GM18909 (cell line): Measurements from ENCODE around the gene PSG2.
"Not testable (repeated sequence)": the region's sequence is repeated elsewhere in the genome, so short reads cannot be mapped to it uniquely, and the experiment has no call there.

Experiments used
- ATAC-seq: cut with Tn5 transposase; IDR thresholded peaks from one replicate; pipeline ENCODE4 v1.9.1; 2021; ENCODE audit warnings: mild to moderate bottlenecking; ENCODE audit not compliant: unreplicated experiment, poor library complexity

The PSG2 gene

GRCh38 chr19:43083721-43084120, 1.2 kb upstream of the PSG2 start:
- ATAC-seq: not testable (repeated sequence)

GRCh38 chr19:43078311-43078710, 4.2 kb downstream of the PSG2 start:
- no peak for ATAC-seq

- not testable (repeated sequence) for ATAC-seq
These were observed 4.6 kb downstream of the PSG2 start for GRCh38 chr19:43077881-43078280.

- ATAC-seq: not testable (repeated sequence)
These were observed 20.1 kb downstream of the PSG2 start for GRCh38 chr19:43062418-43062817.

GRCh38 chr19:43061326-43061725, 21.2 kb downstream of the PSG2 start:
- ATAC-seq: not testable (repeated sequence)

GRCh38 chr19:43060254-43060653, 22.2 kb downstream of the PSG2 start:
- ATAC-seq: not testable (repeated sequence)

GRCh38 chr19:43059482-43059881, 23.0 kb downstream of the PSG2 start:
- ATAC-seq: not testable (repeated sequence)

GRCh38 chr19:43058440-43058839, 24.1 kb downstream of the PSG2 start:
- ATAC-seq: not testable (repeated sequence)

GRCh38 chr19:43047966-43048365, 34.5 kb downstream of the PSG2 start:
- not testable (repeated sequence) for ATAC-seq

- not testable (repeated sequence) for ATAC-seq
These were observed 35.9 kb downstream of the PSG2 start for GRCh38 chr19:43046578-43046977.

- not testable (repeated sequence) for ATAC-seq
These were observed 38.9 kb downstream of the PSG2 start for GRCh38 chr19:43043492-43044180.

- ATAC-seq: not testable (repeated sequence)
These were observed 50.9 kb downstream of the PSG2 start for GRCh38 chr19:43031645-43032044.

GRCh38 chr19:43028866-43029265, 53.6 kb downstream of the PSG2 start:
- ATAC-seq: no peak

GRCh38 chr19:43027985-43028384, 54.5 kb downstream of the PSG2 start:
- ATAC-seq: not testable (repeated sequence)

- ATAC-seq: not testable (repeated sequence)
These were observed 55.4 kb downstream of the PSG2 start for GRCh38 chr19:43027061-43027460.

GRCh38 chr19:43026369-43026768, 56.1 kb downstream of the PSG2 start, which contains the start of gene PSG11:
TSS of gene PSG11 (minus strand) at chr19:43026469. CDS start at chr19:43026372, 97 bp downstream.
- not testable (repeated sequence) for ATAC-seq

- not testable (repeated sequence) for ATAC-seq
These were observed 60.4 kb downstream of the PSG2 start for GRCh38 chr19:43022098-43022497.

GRCh38 chr19:43021629-43022028, 60.9 kb downstream of the PSG2 start:
- not testable (repeated sequence) for ATAC-seq

- not testable (repeated sequence) for ATAC-seq
These were observed 62.9 kb downstream of the PSG2 start for GRCh38 chr19:43019588-43019987.
